GM12801 (cell line): ENCODE results near the gene FOXK1.

Experiments
- CTCF ChIP-seq: IDR thresholded peaks from one replicate; pipeline ENCODE4 v1.5.1; 2011; ENCODE audit warnings: control low read depth; ENCODE audit not compliant: insufficient read length; ENCODE audit errors: extremely low read depth

FOXK1 gene

GRCh38 chr7:4722960-4723630, 41.0 kb downstream of the FOXK1 start:
- TF ChIP-seq CTCF: no peak

GRCh38 chr7:4724648-4725013, 42.5 kb downstream of the FOXK1 start:
- TF ChIP-seq CTCF: no peak

- no peak for TF ChIP-seq CTCF
These were observed 43.1 kb downstream of the FOXK1 start for GRCh38 chr7:4725014-4725849.

GRCh38 chr7:4725850-4726450, 43.9 kb downstream of the FOXK1 start:
- TF ChIP-seq CTCF: no peak

GRCh38 chr7:4726566-4726965, 44.5 kb downstream of the FOXK1 start:
- TF ChIP-seq CTCF: no peak

- TF ChIP-seq CTCF: no peak
These were observed 46.0 kb downstream of the FOXK1 start for GRCh38 chr7:4727914-4728705.

- no peak for TF ChIP-seq CTCF
These were observed 47.2 kb downstream of the FOXK1 start for GRCh38 chr7:4729266-4729665.
